HG02623 (cell line): ENCODE data around the gene OTOGL.
"Not testable (repeated sequence)": the region's sequence is repeated elsewhere in the genome, so short reads cannot be mapped to it uniquely, and the experiment has no call there.

ENCODE experiments used
- ATAC-seq: cut with Tn5 transposase; IDR thresholded peaks from one replicate; pipeline ENCODE4 v1.9.1; 2021; ENCODE audit warnings: moderate library complexity; ENCODE audit not compliant: unreplicated experiment

The OTOGL gene

GRCh38 chr12:80184926-80185325, 85.6 kb downstream of the OTOGL start:
- ATAC-seq: no peak

GRCh38 chr12:80186727-80187217, 87.4 kb downstream of the OTOGL start:
- peak; percentile 67 for ATAC-seq

- ATAC-seq: no peak
These were observed 88.3 kb downstream of the OTOGL start for GRCh38 chr12:80187660-80188090.

GRCh38 chr12:80188576-80188975, 89.2 kb downstream of the OTOGL start:
- no peak for ATAC-seq

- ATAC-seq: no peak
These were observed 89.9 kb downstream of the OTOGL start for GRCh38 chr12:80189241-80189640.

GRCh38 chr12:80190001-80190400, 90.7 kb downstream of the OTOGL start:
- no peak for ATAC-seq

- ATAC-seq: no peak
These were observed 92.8 kb downstream of the OTOGL start for GRCh38 chr12:80192087-80192486.

- no peak for ATAC-seq
These were observed 94.5 kb downstream of the OTOGL start for GRCh38 chr12:80193865-80194264.

- ATAC-seq: peak; percentile 52
These were observed 95.9 kb downstream of the OTOGL start for GRCh38 chr12:80195074-80195726.

GRCh38 chr12:80195737-80196136, 96.4 kb downstream of the OTOGL start:
- ATAC-seq: no peak

- ATAC-seq: no peak
These were observed 97.1 kb downstream of the OTOGL start for GRCh38 chr12:80196419-80196818.

- no peak for ATAC-seq
These were observed 99.5 kb downstream of the OTOGL start for GRCh38 chr12:80198782-80199337.

- ATAC-seq: no peak
These were observed 100.6 kb downstream of the OTOGL start for GRCh38 chr12:80199931-80200330.

GRCh38 chr12:80200414-80200813, 101.1 kb downstream of the OTOGL start:
- no peak for ATAC-seq

- no peak for ATAC-seq
These were observed 102.6 kb downstream of the OTOGL start for GRCh38 chr12:80201908-80202307.

- no peak for ATAC-seq
These were observed 106.6 kb downstream of the OTOGL start for GRCh38 chr12:80205960-80206359.

GRCh38 chr12:80208071-80208470, 108.7 kb downstream of the OTOGL start:
- no peak for ATAC-seq

GRCh38 chr12:80211671-80212070, 112.3 kb downstream of the OTOGL start:
- ATAC-seq: no peak

- ATAC-seq: no peak
These were observed 113.8 kb downstream of the OTOGL start for GRCh38 chr12:80212938-80213645.

GRCh38 chr12:80213871-80214270, 114.5 kb downstream of the OTOGL start:
- no peak for ATAC-seq

GRCh38 chr12:80217011-80217535, 117.7 kb downstream of the OTOGL start:
- peak; percentile 62 for ATAC-seq

GRCh38 chr12:80218925-80219324, 119.6 kb downstream of the OTOGL start:
- not testable (repeated sequence) for ATAC-seq
